Skeletal muscle cell (primary cell): ENCODE data around the gene SOX15.

Source experiments
- DNase-seq: peaks from one replicate; pipeline ENCODE4 v3.0.0-alpha.2; 2010; ENCODE audit warnings: low read depth
- H3K4me3 ChIP-seq: 2 replicates; pipeline ENCODE4 v1.5.1; 2011; ENCODE audit warnings: low read depth, mild to moderate bottlenecking, control low read depth, low read length, moderate library complexity

SOX15 gene

GRCh38 chr17:7560172-7561027 lies 29.5 kb downstream of the SOX15 start:
- H3K4me3 ChIP-seq = peak overlapping the region; percentile 87
- no peak for DNase-seq

- no peak overlapping the region for H3K4me3 ChIP-seq
- no peak for DNase-seq
Observed at GRCh38 chr17:7559320-7560171, 30.3 kb downstream of the SOX15 start.

GRCh38 chr17:7558544-7559319 lies 31.2 kb downstream of the SOX15 start, which contains the start of gene TNFSF13:
Gene TNFSF13 (plus strand): TSS chr17:7558750. CDS start chr17:7559040, 290 bp downstream.
- H3K4me3 ChIP-seq = no peak within 1 kb of the TSS

GRCh38 chr17:7557775-7558543 lies 31.9 kb downstream of the SOX15 start:
- no peak for DNase-seq
- no peak overlapping the region for H3K4me3 ChIP-seq

More at GRCh38 chr17:7558544-7559319, 31.2 kb downstream of the SOX15 start, which contains the start of gene TNFSF13:
- no peak for DNase-seq

GRCh38 chr17:7557147-7557764 lies 32.6 kb downstream of the SOX15 start:
- no peak for DNase-seq
- no peak overlapping the region for H3K4me3 ChIP-seq

- no peak for DNase-seq
- no peak overlapping the region for H3K4me3 ChIP-seq
Observed at GRCh38 chr17:7556627-7557026, 33.3 kb downstream of the SOX15 start.

- DNase-seq = no peak
Observed at GRCh38 chr17:7555320-7555948, 34.5 kb downstream of the SOX15 start.

GRCh38 chr17:7553356-7553755 lies 36.5 kb downstream of the SOX15 start:
- no peak for DNase-seq
- H3K4me3 ChIP-seq = no peak overlapping the region

More at GRCh38 chr17:7555320-7555948, 34.5 kb downstream of the SOX15 start:
- no peak overlapping the region for H3K4me3 ChIP-seq

GRCh38 chr17:7552621-7553051 lies 37.3 kb downstream of the SOX15 start:
- no peak overlapping the region for H3K4me3 ChIP-seq
- no peak for DNase-seq

- no peak for DNase-seq
- H3K4me3 ChIP-seq = no peak overlapping the region
Observed at GRCh38 chr17:7551396-7551795, 38.5 kb downstream of the SOX15 start.

GRCh38 chr17:7550344-7550743 lies 39.5 kb downstream of the SOX15 start:
- H3K4me3 ChIP-seq = no peak overlapping the region
- DNase-seq = no peak

GRCh38 chr17:7549401-7550055 lies 40.4 kb downstream of the SOX15 start:
- no peak for DNase-seq
- H3K4me3 ChIP-seq = peak overlapping the region; percentile 53

GRCh38 chr17:7548585-7549400 lies 41.1 kb downstream of the SOX15 start, which contains the start of gene TNFSF12:
Gene TNFSF12 (plus strand): TSS chr17:7549058. CDS start chr17:7549154, 96 bp downstream.
- no peak for DNase-seq
- H3K4me3 ChIP-seq = peak within 1 kb of the TSS; percentile 53

GRCh38 chr17:7544911-7545310 lies 45.0 kb downstream of the SOX15 start:
- H3K4me3 ChIP-seq = no peak overlapping the region
- no peak for DNase-seq

GRCh38 chr17:7541074-7541621 lies 48.7 kb downstream of the SOX15 start:
- no peak for DNase-seq
- no peak overlapping the region for H3K4me3 ChIP-seq

GRCh38 chr17:7538891-7539545 lies 50.9 kb downstream of the SOX15 start:
- no peak for DNase-seq
- H3K4me3 ChIP-seq = no peak overlapping the region
